Measurements from ENCODE around the gene LCP2.

LCP2 gene

DNA sequence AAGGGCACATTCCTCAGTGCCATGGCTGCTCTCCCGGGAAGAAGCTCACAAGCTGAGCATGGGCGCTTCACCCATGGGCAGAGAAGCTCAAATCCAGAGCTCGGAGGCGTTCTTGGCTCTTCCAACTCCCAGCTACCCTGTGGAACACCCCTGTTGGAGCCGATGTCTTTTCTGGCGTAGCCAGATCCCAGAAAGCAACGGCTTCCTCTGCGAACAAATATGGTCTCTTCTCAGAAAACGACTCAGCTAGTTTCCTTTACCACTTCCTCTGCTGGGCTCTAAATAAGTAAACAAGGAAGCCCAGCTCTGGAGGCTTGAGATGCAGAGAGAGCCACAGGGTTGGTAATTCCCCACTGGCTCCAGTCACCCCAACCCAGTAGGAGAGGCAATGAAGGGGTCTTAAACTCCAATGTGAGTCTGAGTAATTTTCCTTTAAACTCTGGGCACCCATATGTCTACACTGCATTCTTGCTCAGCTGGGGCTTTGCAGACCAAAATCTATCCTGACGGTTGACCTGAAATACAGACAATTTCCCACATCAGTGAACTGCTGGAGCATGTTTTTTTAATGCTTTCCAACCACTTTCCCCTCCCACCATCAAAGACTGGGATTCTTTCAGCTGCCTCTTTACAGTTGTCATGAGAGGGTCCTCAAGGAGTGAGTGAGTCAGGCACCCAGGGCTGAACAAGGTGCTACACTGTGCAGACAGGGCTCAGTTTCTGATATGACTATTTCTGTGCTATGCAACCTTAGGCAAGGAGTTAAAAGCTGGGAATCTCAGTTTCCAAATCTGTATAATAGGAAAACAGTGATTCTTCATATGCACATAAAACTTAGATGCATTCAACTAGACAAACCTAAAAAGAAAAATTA is at the start of gene LCP2:
LCP2 (minus strand) TSS at position 189 of the 874 bp plus-strand sequence; CDS start at position 23, 166 bp downstream.
- no peak for DNase-seq (ENCODE audit: low read depth, low spot score)

DNA sequence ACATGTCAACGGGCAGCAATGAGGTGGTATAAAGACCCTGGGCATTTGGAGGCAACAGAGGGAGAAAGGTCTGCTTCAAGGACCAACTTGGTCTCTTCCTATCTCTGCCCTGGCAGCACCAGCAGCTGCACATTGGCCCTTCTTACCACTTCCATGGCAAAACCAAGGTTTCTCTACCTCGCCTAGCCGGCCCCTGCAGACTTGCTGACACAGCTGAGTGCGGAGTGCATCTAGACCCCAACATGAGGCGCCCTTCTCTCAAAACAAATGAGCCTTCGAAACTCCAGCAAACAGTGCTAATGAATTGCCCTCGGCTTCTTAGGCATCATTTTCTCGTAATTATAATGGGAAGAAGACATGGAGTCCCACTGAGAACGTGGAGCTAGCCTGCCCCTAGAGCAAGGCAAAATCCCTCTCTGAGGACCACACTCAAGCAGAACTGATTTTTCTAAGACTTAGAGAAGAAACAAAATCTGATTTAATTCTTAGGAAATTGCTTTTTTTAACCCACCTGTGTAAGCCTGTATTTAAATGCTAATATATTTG is 49.5 kb upstream of the LCP2 start:
- DNase-seq (ENCODE audit: low read depth, low spot score): no peak

DNA sequence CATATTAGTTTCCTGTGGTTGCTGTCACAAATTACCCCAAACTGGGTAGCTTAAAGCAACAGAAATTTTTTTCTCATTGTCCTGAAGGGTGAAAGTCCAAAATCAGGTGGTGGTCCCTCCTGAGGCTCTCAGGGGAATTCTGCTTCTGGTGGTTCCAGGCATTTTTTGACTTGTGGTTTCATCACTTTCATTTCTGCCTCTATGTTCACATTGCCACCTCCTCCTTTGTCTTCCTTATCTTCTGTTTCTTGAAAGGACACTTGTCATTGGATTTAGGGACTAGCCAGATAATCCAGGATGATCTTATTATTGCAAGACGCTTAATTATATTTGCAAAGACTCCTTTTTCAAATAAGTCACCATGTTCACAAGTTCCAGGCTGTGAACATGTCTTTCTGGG is 48.4 kb upstream of the LCP2 start:
- no peak for DNase-seq (ENCODE audit: low read depth, low spot score)

DNA sequence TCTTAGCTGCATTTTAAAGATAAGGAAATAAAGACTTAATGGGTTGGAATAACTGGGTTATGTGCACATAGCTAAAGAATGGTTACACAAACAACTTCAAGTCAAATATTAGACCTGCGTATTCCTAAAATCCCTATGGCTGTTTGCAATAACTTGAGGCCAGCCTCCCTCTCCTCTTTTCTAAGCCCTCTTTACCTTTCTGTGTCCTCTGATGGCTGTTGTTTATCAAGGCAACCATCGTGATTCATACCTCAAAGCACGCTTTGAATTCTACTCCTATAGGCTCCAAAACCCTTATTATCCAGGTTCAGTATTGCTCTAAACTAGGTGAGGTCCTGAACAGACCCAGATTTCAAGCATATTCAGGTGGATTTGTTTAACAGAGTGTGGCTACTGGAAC is 45.6 kb upstream of the LCP2 start:
- DNase-seq (ENCODE audit: low read depth, low spot score): no peak

DNA sequence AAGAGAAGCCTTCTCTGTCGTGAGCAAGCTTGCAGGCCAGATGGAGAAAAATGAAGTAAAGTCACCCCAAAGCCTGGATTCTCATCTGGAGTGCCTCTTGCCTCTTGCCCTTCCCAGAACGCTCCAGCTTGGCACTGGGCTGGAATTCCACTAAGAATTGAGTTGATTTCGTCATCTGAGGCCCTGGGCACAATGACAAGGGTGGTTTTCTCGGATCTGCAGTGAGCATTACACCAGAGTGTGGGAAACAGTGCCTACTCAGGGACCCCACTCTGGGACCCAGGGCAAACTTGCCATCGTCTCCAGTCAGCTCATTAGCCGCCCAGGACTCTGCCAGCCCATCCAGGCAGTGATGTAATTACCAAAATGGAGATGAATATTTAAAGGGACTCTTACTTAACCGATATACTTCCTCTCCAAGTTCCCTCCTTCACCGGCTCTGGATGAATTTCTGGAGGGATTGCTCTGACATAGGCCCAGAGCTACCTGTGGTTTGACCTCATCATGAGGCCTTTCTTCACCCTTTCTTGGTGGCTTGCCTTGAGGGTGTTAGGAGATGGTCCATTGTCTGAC is 44.7 kb upstream of the LCP2 start:
- DNase-seq (ENCODE audit: low read depth, low spot score): no peak

DNA sequence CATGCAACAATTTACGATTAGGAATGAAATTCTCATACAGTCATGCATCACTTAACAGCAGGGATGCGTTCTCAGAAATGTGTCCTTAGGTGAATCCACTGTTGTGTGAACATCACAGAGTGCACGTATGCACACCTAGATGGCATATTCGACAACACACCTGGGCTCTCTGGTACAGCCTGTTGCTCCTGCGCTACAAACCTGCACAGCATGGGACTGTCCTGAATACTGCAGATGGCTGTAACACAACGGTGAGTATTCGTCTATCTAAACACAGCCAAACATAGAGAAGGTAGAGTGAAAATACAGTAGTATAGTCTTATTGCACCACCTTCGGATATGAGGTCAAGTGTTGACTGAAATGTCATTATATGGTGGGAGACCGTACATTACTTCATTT is 44.0 kb upstream of the LCP2 start:
- no peak for DNase-seq (ENCODE audit: low read depth, low spot score)

DNA sequence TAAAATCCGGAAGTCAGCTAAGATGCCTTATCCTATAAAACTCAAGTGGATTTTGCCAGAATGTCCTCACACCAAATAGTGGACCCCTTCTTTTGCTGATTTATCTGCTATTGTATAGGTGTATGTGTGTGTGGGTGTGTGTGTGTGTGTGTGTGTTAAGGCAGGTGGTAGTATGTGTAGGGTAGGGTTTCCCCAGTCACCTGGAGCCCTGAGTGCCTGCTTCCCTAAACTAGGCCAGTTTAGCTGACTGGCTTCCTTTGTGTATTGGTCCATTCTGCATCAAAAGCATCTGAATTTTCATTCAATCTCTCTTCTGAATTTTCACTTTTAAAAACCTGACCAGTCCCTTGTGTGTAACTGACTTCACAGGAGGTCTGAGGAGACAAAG is 42.2 kb upstream of the LCP2 start:
- DNase-seq (ENCODE audit: low read depth, low spot score): no peak

DNA sequence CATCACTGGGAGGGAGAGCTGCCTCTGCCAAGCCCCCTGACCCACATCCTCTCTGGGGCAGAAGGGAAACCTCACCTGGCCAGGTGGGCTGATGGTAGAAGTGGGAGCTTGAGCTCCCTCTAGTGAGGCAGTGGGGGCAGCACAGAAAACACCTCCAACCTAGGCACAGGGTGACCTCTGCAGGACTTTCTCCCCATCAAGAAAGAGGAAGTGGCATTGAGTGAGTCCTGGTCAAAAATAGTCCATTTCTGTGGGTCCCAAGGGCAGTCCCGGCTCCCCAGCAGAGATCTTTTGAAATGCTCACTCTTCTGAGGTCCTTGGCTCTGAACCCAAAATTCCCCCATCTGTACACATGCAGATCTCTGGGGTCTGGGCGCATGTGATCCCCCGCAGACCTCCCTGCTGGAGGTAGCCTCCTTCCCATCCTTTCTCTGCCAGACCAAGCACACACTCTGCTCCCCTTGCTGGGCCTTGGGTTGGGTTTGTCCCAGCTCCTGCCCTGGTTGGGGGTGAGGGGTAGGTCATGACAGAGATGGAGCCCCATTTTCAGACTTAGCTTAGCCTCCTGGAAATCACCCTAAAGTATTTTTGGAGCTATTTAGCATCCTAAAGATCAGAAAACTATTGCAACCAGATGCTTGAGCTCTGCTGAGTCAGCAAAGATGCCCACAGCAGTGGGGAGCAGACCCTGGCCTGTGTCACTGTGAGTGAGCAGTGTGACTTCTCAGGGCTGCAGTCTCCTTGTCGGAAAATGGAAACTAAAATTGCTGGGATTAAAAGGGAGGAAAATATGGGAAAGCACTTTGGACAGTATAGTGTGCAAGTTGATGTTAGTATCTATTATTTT is 41.6 kb upstream of the LCP2 start:
- peak; percentile 44 for DNase-seq (ENCODE audit: low read depth, low spot score)

DNA sequence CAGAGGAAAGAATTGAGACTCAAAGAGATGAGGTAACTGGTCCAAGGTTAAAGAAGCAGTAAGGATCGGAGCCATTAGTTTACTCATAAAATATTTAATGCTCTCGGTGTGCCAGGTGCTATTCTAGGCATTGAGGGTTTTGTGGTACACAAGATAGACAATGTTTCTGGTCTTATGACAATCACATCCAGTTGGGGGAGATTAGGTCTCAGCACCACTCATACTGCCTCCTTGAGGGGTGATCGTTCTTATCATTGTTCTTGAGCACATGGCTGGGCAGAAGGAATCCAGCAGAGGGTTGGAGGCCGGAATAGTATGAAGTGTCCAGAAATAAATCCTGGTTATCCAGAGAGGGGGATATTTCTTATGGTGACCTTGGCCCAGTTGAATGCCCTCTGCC is 40.7 kb upstream of the LCP2 start:
- DNase-seq (ENCODE audit: low read depth, low spot score): no peak

DNA sequence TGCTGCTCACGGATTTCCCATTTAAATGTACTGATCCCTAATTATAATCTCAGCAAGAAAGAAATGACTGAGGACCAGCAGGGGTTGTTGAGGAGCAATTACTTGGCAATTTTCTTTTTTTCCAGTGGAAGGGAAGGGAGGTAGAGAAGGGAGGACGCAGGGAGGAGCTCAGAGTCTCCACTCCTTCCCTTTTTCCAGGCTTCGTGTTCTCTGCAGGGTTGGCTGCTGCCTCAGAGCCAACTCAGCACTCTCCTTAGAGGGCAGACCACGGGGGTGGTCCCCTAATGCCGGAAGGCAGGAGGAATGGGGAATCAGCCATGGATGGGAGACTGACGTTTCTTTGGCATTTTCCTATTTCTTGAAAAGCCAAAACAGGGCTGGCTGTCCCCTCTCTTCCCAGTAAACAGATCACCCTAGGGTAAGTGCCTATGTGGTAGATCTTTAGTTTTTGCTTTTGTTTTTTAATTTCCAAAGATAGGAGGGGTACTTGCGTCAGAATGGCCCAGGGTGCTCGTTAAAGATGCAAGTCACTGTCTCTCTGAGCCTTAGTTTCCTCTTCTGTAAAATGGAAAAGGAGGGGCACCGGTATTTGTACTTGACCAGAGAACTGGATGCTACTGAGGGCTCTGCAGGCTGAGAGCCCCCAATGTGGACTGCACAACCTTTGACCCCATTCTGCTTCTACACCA is 39.6 kb upstream of the LCP2 start:
- DNase-seq (ENCODE audit: low read depth, low spot score): no peak

DNA sequence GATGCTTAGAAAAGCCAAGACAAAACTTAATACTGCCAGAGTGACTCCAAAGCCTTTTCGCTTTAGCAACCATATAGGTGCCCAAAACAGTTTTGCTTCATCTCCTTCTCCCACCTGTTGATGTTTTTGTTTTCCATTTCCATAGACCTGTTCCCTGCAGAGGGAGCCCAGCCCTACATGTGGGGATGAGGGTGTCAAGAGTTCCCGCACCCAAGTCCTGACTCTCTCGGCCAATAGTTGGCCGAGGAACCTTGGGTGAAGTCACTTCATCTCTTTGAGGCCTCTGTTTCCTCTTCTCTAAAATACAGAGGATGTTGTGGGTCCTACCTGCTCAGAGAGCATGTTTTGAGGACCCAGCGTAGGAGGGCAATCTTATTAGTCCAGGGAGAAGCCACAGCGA is 38.5 kb upstream of the LCP2 start:
- DNase-seq (ENCODE audit: low read depth, low spot score): no peak

DNA sequence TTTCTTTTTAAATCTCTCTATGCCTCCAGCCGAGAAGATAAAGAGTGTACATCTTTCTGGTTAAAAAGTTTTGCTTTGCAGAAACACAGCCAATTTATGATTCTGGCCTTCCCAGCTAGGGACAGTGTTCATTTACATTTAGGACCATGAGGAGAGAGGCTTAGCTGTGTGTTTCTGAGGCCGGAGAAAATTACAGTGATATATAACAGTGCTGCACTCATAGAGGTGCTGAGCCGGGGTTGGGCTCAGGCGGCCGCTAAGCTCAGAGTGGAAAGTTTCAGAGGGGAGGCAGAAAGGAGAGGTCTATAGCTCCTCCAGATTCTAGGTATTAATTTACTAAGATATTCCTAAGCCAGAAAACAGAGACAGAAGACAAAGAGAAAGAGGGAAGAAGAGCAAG is 37.0 kb upstream of the LCP2 start:
- DNase-seq (ENCODE audit: low read depth, low spot score): no peak

DNA sequence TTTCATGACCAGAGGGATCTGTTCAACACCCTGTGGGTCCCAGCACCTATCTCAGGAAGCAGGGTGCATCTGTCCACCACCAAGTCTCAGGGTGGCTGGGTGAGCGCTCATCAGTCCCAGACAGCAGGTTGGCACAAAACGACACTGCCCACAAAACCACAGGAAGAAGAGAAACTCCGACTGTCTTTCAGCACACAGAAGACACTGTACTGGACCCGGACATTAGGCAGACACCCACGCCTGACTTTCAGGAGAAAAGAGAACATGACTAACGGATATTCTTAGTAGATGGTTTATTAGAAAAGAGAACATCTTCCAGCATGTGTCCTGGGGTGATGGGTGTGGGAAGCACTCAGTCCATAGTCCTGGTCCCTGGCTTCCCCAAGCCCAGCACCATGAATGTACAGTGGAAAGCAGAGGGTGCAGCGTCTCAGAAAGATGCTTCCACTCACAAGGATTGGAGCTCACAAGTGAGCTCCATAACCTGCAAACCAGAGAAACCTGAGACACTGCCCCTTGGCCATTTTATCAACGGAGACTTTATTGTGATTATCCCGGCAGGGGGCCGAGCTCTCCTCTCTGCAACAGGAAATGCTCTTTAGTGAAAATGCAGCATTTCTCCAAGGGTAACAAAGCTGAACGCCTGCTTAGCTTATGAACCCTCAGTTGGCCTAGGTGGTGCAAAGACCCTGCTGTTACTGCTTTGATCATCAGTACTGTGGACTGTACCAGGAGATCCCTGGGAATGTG is 35.8 kb upstream of the LCP2 start:
- peak; percentile 32 for DNase-seq (ENCODE audit: low read depth, low spot score)

DNA sequence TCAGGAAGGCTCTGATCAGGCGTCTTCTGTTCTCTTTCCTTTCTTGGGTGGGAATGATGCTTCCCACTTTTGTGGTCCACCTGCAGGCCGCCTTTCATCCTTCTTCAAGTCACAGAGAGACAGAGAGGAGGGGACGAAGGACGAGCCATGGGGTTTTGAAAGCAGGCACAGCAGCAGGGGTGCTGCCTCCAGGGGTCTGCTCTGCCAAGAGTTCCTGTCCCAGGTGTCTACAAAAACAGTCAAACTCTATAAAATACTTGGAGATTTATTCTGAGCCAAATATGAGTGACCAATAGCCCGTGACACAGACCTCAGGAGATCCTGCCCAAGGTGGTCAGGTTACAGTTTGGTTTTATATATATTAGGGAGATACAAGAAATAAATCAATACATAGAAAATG is 34.5 kb upstream of the LCP2 start:
- DNase-seq (ENCODE audit: low read depth, low spot score): no peak

DNA sequence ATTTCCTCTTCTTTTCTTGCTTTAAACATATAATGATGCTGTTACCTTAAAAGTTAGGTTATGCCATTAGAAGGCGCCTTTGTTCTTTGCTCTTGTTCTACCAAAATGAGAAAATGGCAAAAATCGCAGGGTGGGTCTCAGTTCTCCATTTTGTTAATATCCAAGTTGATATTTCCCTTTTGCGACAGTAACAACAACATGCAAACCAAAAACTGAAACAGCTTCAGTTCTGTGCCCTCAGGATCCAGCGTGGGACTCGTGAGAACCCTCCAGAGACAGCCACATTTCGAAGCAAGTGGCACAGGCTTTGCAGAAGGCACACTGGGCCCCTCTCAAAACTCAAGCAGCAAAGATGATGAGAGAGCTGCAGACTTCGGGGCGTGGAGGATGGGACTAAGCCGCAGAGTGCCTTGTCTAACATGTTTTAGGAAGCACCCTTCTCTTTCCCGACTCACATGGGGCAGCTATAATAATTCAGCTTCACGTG is 33.0 kb upstream of the LCP2 start:
- no peak for DNase-seq (ENCODE audit: low read depth, low spot score)

DNA sequence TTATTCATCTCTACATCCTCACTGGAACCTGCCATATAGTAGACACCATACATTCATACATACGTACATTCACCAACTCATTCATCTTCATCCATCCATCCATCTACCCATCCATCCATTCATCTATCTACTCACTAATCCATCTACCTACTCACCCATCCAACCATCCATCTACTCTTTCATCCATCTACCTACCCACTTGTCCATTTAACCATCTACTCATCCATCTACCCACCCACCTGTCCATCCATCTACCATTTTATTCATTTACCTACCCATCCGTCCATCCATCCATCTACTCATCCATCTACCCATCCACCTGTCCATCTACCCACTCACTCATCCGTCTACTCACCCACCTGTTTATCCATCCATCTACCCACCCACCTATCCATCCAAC is 31.9 kb upstream of the LCP2 start:
- DNase-seq (ENCODE audit: low read depth, low spot score): no peak

DNA sequence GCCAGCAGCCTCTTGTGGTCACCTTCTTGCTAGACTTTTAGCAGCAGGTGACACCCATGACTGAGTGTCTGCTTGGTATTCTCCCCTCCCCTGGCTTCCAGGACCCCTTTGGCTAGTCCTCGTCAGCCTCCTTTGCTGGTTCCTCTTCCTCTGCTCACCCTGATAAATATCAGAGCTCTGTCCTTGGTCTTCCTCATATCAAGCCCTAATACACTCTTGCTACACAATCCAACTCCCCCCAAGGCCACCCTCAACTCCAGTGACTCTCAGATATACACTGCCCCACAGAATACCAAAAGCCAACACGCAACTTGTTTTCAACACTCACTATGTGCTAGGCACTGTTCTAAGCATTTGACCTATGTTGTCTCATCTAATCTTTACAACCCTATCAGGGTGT is 30.3 kb upstream of the LCP2 start:
- DNase-seq (ENCODE audit: low read depth, low spot score): no peak

DNA sequence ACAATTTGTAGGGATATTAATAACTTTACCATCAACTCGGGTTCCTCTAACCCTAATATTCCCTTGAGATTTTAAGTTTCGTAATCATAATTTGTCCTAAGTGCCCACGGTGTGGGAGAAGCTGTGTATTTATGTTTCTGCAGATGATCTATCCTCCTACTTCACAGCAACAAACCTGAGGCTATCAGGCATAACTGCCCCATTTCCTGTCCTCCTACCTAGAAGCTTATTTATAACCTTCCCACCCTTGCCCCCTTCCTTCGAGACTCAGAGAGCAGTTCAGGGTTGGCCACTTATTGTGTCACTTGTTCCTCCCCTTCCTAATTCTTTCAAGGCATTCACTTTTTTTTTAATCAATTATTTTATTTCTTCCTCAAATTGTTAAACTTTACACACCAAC is 29.6 kb upstream of the LCP2 start:
- DNase-seq (ENCODE audit: low read depth, low spot score): no peak

DNA sequence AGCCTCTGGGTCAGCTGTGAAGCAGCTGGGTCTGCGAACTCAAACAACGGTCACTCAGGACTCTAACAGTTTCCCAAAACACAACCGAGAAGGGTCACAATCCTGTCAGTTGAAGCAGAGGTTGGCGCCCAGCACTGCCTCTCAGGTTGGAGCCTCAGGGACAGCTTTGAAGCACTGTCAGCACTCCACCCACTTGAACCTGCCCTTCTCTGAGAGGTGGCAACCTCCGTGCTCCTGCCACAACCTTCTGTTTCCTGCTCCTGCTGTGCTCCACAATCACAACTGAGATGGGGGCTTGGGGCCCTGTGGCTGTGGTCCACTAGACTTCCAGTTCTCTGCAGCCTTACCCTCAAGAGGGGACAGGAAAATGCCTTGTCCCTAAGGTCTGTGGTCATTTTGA is 21.7 kb upstream of the LCP2 start:
- DNase-seq (ENCODE audit: low read depth, low spot score): no peak

DNA sequence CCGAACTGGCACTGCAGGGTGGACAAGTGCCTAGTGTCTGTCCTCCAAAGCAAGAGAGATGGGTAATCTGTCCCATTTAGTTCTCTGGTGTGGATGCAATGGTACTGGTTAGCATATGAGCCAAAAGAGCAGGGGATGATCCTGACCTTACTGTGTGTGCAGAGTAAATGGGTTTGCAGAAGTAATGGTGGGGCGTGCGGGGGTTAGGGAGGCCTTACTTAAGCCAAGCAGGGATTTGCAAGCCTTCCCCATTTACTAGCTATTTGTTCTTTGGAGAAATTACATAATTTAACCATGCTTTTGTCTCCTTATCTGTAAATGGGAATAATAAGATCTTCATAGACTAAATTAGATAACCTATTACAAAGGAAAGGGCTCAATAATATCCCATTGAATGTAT is 19.9 kb upstream of the LCP2 start:
- no peak for DNase-seq (ENCODE audit: low read depth, low spot score)

DNA sequence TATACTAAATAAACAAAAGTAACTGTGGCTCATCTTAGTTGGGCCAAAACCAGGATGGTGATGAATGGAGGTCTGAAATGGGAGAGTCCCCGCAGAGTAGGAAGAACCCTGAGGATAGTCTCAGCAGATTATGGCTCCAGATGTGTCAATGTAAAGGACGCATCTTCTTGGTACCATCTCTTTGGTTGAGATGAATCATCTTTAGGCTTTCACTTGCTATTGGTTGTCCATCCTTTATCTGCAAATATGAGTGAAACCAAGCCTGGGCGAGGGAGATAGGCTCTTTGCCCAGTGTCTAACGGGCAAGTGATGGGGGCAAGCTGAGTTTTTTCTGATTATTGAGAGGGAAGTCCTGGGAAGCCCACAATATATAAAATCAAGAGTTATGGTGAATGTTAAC is 19.4 kb upstream of the LCP2 start:
- DNase-seq (ENCODE audit: low read depth, low spot score): no peak
